ENCODE data around the gene SEZ6L.

The SEZ6L gene

GRCh38 chr22:26234296-26234695 is 65.0 kb downstream of the SEZ6L start:
- no peaks in the 10 kb centered on the region for H3K9me3 ChIP-seq (ENCODE audit: control insufficient read depth, insufficient read depth, low read length)
- 0 out of 2 replicates have a peak, but pooled peaks cover 3% of the 10 kb centered on the region for H3K27me3 ChIP-seq (ENCODE audit: control insufficient read depth, low read length)
- no peak overlapping the region for H3K4me3 ChIP-seq (ENCODE audit: low read length)
- no peak overlapping the region for H3K4me2 ChIP-seq (ENCODE audit: low read length)
- H4K20me1 ChIP-seq (ENCODE audit: control insufficient read depth, insufficient read depth, low read depth, low read length), result no peaks in the 10 kb centered on the region
- H3K27ac ChIP-seq (ENCODE audit: low read depth, low read length), result no peak overlapping the region
- H3K4me1 ChIP-seq (ENCODE audit: control insufficient read depth, low read length), result no peaks in the 10 kb centered on the region
- no peaks in the 10 kb centered on the region for H3K79me2 ChIP-seq (ENCODE audit: control insufficient read depth, low read length)
- TF ChIP-seq EZH2phosphoT487 (IDR thresholded peaks at IDR 0.05; ENCODE audit: borderline replicate concordance, low read length) (no peak), CTCF (IDR thresholded peaks at IDR 0.05; ENCODE audit: low read depth, low read length, poor library complexity, severe bottlenecking) (no peak)
- no peaks in the 10 kb centered on the region for H3K9me2 ChIP-seq (replicated peaks; ENCODE audit: control insufficient read depth, low read length)
- no peaks in the 10 kb centered on the region for H3K36me3 ChIP-seq (ENCODE audit: control insufficient read depth, low read length)
- no peaks in the 10 kb centered on the region for H3F3A ChIP-seq (ENCODE audit: control insufficient read depth, insufficient read depth)

- no peaks in the 10 kb centered on the region for H3K9me3 ChIP-seq (ENCODE audit: control insufficient read depth, insufficient read depth, low read length)
- H3K36me3 ChIP-seq (ENCODE audit: control insufficient read depth, low read length), result no peaks in the 10 kb centered on the region
- no peaks in the 10 kb centered on the region for H3K79me2 ChIP-seq (ENCODE audit: control insufficient read depth, low read length)
- H3F3A ChIP-seq (ENCODE audit: control insufficient read depth, insufficient read depth), result no peaks in the 10 kb centered on the region
- 0 out of 2 replicates have a peak, but pooled peaks cover 3% of the 10 kb centered on the region for H3K27me3 ChIP-seq (ENCODE audit: control insufficient read depth, low read length)
- H3K9me2 ChIP-seq (replicated peaks; ENCODE audit: control insufficient read depth, low read length), result no peaks in the 10 kb centered on the region
- no peak overlapping the region for H3K4me2 ChIP-seq (ENCODE audit: low read length)
- H3K27ac ChIP-seq (ENCODE audit: low read depth, low read length), result no peak overlapping the region
- no peak for TF ChIP-seq CTCF (IDR thresholded peaks at IDR 0.05; ENCODE audit: low read depth, low read length, poor library complexity, severe bottlenecking)
- no peak for TF ChIP-seq EZH2phosphoT487 (IDR thresholded peaks at IDR 0.05; ENCODE audit: borderline replicate concordance, low read length)
- no peak overlapping the region for H3K4me3 ChIP-seq (ENCODE audit: low read length)
- no peaks in the 10 kb centered on the region for H4K20me1 ChIP-seq (ENCODE audit: control insufficient read depth, insufficient read depth, low read depth, low read length)
- no peaks in the 10 kb centered on the region for H3K4me1 ChIP-seq (ENCODE audit: control insufficient read depth, low read length)
These were observed 66.7 kb downstream of the SEZ6L start for GRCh38 chr22:26235792-26236487.

DNA sequence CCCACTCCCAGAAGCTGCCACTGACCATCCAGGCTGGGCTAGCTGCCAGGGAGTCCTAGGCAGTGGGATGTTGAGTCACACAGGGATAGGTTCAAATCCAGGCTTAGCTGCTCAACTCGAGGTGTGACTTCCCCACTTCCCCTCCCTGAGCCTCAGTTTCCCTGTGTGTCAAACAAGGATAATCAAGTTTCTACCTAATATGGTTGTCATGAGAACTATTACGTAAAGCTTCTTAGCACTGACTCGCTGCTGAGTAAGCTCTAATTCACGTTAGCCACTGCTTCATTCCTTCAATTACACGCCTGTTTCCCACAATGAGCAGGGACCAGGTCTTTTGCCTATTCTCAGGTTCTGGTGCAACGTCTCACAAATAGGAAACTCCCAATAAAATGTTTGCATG is 67.7 kb downstream of the SEZ6L start:
- no peaks in the 10 kb centered on the region for H3K4me1 ChIP-seq (ENCODE audit: control insufficient read depth, low read length)
- H3K9me3 ChIP-seq (ENCODE audit: control insufficient read depth, insufficient read depth, low read length), result no peaks in the 10 kb centered on the region
- H3K27ac ChIP-seq (ENCODE audit: low read depth, low read length), result no peak overlapping the region
- H3K4me2 ChIP-seq (ENCODE audit: low read length), result no peak overlapping the region
- H3K9me2 ChIP-seq (replicated peaks; ENCODE audit: control insufficient read depth, low read length), result no peaks in the 10 kb centered on the region
- H3K27me3 ChIP-seq (ENCODE audit: control insufficient read depth, low read length), result 0 out of 2 replicates have a peak, but pooled peaks cover 3% of the 10 kb centered on the region
- H3K4me3 ChIP-seq (ENCODE audit: low read length), result no peak overlapping the region
- H3K79me2 ChIP-seq (ENCODE audit: control insufficient read depth, low read length), result no peaks in the 10 kb centered on the region
- no peaks in the 10 kb centered on the region for H3F3A ChIP-seq (ENCODE audit: control insufficient read depth, insufficient read depth)
- no peaks in the 10 kb centered on the region for H3K36me3 ChIP-seq (ENCODE audit: control insufficient read depth, low read length)
- no peak for TF ChIP-seq EZH2phosphoT487 (IDR thresholded peaks at IDR 0.05; ENCODE audit: borderline replicate concordance, low read length)
- TF ChIP-seq CTCF (IDR thresholded peaks at IDR 0.05; ENCODE audit: low read depth, low read length, poor library complexity, severe bottlenecking), result no peak
- no peaks in the 10 kb centered on the region for H4K20me1 ChIP-seq (ENCODE audit: control insufficient read depth, insufficient read depth, low read depth, low read length)
